ENCODE measurements around the gene CHMP4A. TPM values are rescaled to one million over a fixed set of nuclear protein-coding genes. Genes with fewer than 3 reads are reported as not detected.

The CHMP4A gene
- total RNA-seq, 1 experiment from 2014 or later, result 34.6 TPM

GRCh38 chr14:24181371-24182077, 31.8 kb downstream of the CHMP4A start:
- Histone ChIP-seq H3K9me3 (ENCODE audit: control insufficient read depth in 1 of 2, insufficient read depth in 1 of 2, low read depth in 1 of 2, low read length in 2 of 2) (no peaks in the 10 kb centered on the region), H3K9me2 (ENCODE audit: insufficient read depth) (no peaks in the 10 kb centered on the region), H3K79me2 (ENCODE audit: insufficient read depth, low read length) (peaks cover 18% of the 10 kb centered on the region; the same call in 1 of the 2 replicates), H3K4me3 (replicated peaks in 1 of 2; ENCODE audit: low read depth in 1 of 2, low read length in 2 of 2) (no peak overlapping the region), H3K27me3 (ENCODE audit: insufficient read depth, low read length) (no peaks in the 10 kb centered on the region), H3K4me1 (ENCODE audit: control insufficient read depth in 1 of 2, insufficient read depth in 2 of 2, low read length in 2 of 2) (no peaks in the 10 kb centered on the region), H4K20me1 (ENCODE audit: insufficient read depth) (no peaks in the 10 kb centered on the region), H2AFZ (ENCODE audit: low read depth, low read length, poor library complexity, severe bottlenecking) (no peak overlapping the region), H3K9ac (ENCODE audit: low read length) (no peak overlapping the region), H3K27ac (ENCODE audit: low read depth, low read length) (no peak overlapping the region), H3K4me2 (ENCODE audit: low read length) (no peak overlapping the region), H3K36me3 (ENCODE audit: control insufficient read depth in 1 of 2, insufficient read depth in 2 of 2, low read length in 2 of 2) (peaks cover 36 to 53% of the 10 kb centered on the region in 2 experiments; a peak in 3 of 4 replicates)
- no peak for DNase-seq (ENCODE audit: low read depth, low spot score)
- no peak for ATAC-seq
- no peak for TF ChIP-seq EZH2phosphoT487 (IDR thresholded peaks at IDR 0.05; ENCODE audit: borderline replicate concordance)
- no peak for TF ChIP-seq CTCF (IDR thresholded peaks at IDR 0.05 in 2 of 3, conservative IDR thresholded peaks at IDR 0.05 in 1 of 3; ENCODE audit: borderline replicate concordance in 1 of 3, insufficient read depth in 1 of 3, low read depth in 2 of 3, low read length in 2 of 3)
- TF ChIP-seq RAD21 (IDR thresholded peaks at IDR 0.05; ENCODE audit: low read depth), result no peak
- no peak for TF ChIP-seq SIN3A (IDR thresholded peaks at IDR 0.05; ENCODE audit: low read depth)
- no peak for TF ChIP-seq CBX3 (IDR thresholded peaks at IDR 0.05; ENCODE audit: low read depth)
- TF ChIP-seq EZH2 (IDR thresholded peaks at IDR 0.05), result no peak
- TF ChIP-seq POLR2A (IDR thresholded peaks at IDR 0.05; ENCODE audit: borderline replicate concordance, extremely low read depth, insufficient read depth, insufficient read length), result no peak
- TF ChIP-seq EGR1 (IDR thresholded peaks at IDR 0.05; ENCODE audit: low read depth), result no peak
- no peak for TF ChIP-seq ZFX (IDR thresholded peaks at IDR 0.05)
- TF ChIP-seq REST (IDR thresholded peaks at IDR 0.05; ENCODE audit: low read depth), result no peak
- TF ChIP-seq ATF3 (IDR thresholded peaks at IDR 0.05), result no peak
- no peak for TF ChIP-seq CEBPB (IDR thresholded peaks at IDR 0.05; ENCODE audit: low read depth)
- no peak for TF ChIP-seq TCF7L2 (IDR thresholded peaks at IDR 0.05; ENCODE audit: borderline replicate concordance, extremely low read depth, insufficient read depth, insufficient read length)
- TF ChIP-seq SRF (IDR thresholded peaks at IDR 0.05; ENCODE audit: low read depth), result no peak
- TF ChIP-seq ZBTB33 (IDR thresholded peaks at IDR 0.05; ENCODE audit: extremely low read depth, insufficient replicate concordance, low read length), result no peak
- no peak for TF ChIP-seq ZNF274 (IDR thresholded peaks at IDR 0.05; ENCODE audit: low read depth, low read length)
- no peak for TF ChIP-seq POLR2AphosphoS5 (IDR thresholded peaks at IDR 0.05; ENCODE audit: low read depth, low read length)
- BruUV-seq (replicated peaks), result no TSS peak
- CTCF ChIA-PET, result no interaction called here
- RAD21 ChIA-PET (ENCODE audit: low non-redundant PET in 1 of 2, low total read pairs in 2 of 2, uncharacterized antibody in 2 of 2, unreplicated experiment in 2 of 2), result no interaction called here
- POLR2A ChIA-PET, result no interaction called here
- intact Hi-C loops (cut with micrococcal nuclease), result no loop called here

All from HCT116 (cell line).